OCI-LY7 (cell line): ENCODE measurements around the gene CASK.

ENCODE experiments used
- CTCF ChIP-seq: fragments of 200-600 bp; sonication (generic); conservative IDR thresholded peaks from 2 replicates; pipeline ENCODE4 v1.5.1; 2014; ENCODE audit warnings: mild to moderate bottlenecking, antibody characterized with exemption, low read length, moderate library complexity, mixed read lengths
- EZH2phosphoT487 ChIP-seq: fragments of 200-600 bp; sonication (generic); IDR thresholded peaks from 2 replicates; pipeline ENCODE4 v1.6.1; 2018; ENCODE audit warnings: low read depth, borderline replicate concordance, mild to moderate bottlenecking, mixed run types, antibody characterized with exemption, low read length, moderate library complexity, mixed read lengths

GRCh38 chrX:41922431-41923151, 763 bp downstream of the CASK start:
- TF ChIP-seq EZH2phosphoT487 (no peak), CTCF (0 out of 2 replicates have a peak, but pooled peaks have one; percentile 26)
